ENCODE measurements around the gene SLCO4A1.

DNA sequence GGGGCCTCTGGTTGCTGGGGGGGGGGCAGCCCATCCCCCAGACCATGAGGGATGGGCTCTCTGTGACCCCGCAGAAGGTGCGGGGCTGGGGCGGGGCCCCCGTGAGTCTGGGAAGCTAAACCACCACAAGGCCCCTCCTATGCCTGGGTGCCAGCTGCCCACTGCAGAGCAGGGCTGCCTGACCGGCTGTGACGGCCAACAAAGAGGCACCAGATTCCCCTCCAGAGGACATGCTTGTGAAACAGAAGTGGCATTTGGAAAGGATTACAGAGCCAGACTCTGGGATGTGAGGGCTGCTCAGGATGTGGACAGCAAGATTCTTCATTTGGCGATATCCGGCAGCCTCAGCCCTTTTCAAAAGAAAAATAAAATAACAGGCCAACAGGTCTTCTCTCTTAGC lies 49.9 kb downstream of the SLCO4A1 start:
- no peak for TF ChIP-seq POLR2A (IDR thresholded peaks at IDR 0.05)
- TF ChIP-seq CTCF (IDR thresholded peaks at IDR 0.05) = no peak

Data from esophagus squamous epithelium (tissue), 4 donors.